GM20000 (cell line): ENCODE data around the gene MAFG.

Source experiments
- DNase-seq: peaks from one replicate; pipeline ENCODE4 v3.0.0; 2012; ENCODE audit warnings: low spot score
- CTCF ChIP-seq: IDR thresholded peaks from 2 replicates; pipeline ENCODE4 v1.5.1; 2012; ENCODE audit warnings: mild to moderate bottlenecking, control low read depth; ENCODE audit errors: extremely low read depth, missing control alignments

Gene MAFG

GRCh38 chr17:81948635-81949378 is 21.3 kb upstream of the MAFG start:
- DNase-seq, result no peak

GRCh38 chr17:81947189-81947588 is 19.7 kb upstream of the MAFG start, which contains the start of gene MYADML2:
Gene MYADML2 (minus strand): TSS chr17:81947233. CDS start chr17:81941741, 5,492 bp downstream.
- no peak for DNase-seq
- no peak for TF ChIP-seq CTCF

More at GRCh38 chr17:81948635-81949378, 21.3 kb upstream of the MAFG start:
- TF ChIP-seq CTCF, result no peak

GRCh38 chr17:81944858-81945257 is 17.3 kb upstream of the MAFG start:
- TF ChIP-seq CTCF, result no peak
- no peak for DNase-seq

GRCh38 chr17:81942167-81942553 is 14.6 kb upstream of the MAFG start:
- DNase-seq, result no peak
- TF ChIP-seq CTCF, result no peak

GRCh38 chr17:81941484-81942166 is 14.1 kb upstream of the MAFG start:
- DNase-seq, result no peak
- TF ChIP-seq CTCF, result no peak

- no peak for TF ChIP-seq CTCF
- DNase-seq, result no peak
Measured at GRCh38 chr17:81940538-81941483, 13.3 kb upstream of the MAFG start.
